Loucy (cell line): Measurements from ENCODE around the gene PGRMC2.
"Not testable (repeated sequence)": the region's sequence is repeated elsewhere in the genome, so short reads cannot be mapped to it uniquely, and the experiment has no call there.

ENCODE experiments used
- H2AFZ ChIP-seq: fragments of 200-600 bp; sonication (generic); 2 replicates; pipeline ENCODE4 v1.6.0; 2016; ENCODE audit warnings: antibody characterized with exemption, mild to moderate bottlenecking, low read length, moderate library complexity
- H3F3A ChIP-seq: fragments of 200-600 bp; 2 replicates; pipeline ENCODE4 v1.6.0; 2016; ENCODE audit warnings: antibody characterized with exemption, low read depth, mild to moderate bottlenecking
- H3K27me3 ChIP-seq: fragments of 200-600 bp; sonication (generic); 2 replicates; pipeline ENCODE4 v1.6.1; 2014; ENCODE audit warnings: low read length, mild to moderate bottlenecking; ENCODE audit not compliant: insufficient read depth, poor library complexity, severe bottlenecking
- H3K36me3 ChIP-seq: fragments of 200-600 bp; sonication (generic); 2 replicates; pipeline ENCODE4 v1.6.1; 2016; ENCODE audit warnings: low read length; ENCODE audit not compliant: insufficient read depth
- H3K4me1 ChIP-seq: fragments of 200-600 bp; sonication (generic); 2 replicates; pipeline ENCODE4 v1.5.1; 2014; ENCODE audit warnings: low read length, mild to moderate bottlenecking; ENCODE audit not compliant: insufficient read depth, poor library complexity, severe bottlenecking
- H3K4me2 ChIP-seq: fragments of 200-600 bp; sonication (generic); 2 replicates; pipeline ENCODE4 v1.6.0; 2014; ENCODE audit warnings: antibody characterized with exemption, low read length, low read depth, mild to moderate bottlenecking; ENCODE audit not compliant: poor library complexity, severe bottlenecking
- H3K4me3 ChIP-seq: fragments of 200-600 bp; sonication (generic); 2 replicates; pipeline ENCODE4 v1.5.1; 2014; ENCODE audit warnings: low read length, mild to moderate bottlenecking, mixed read lengths; ENCODE audit not compliant: poor library complexity, severe bottlenecking
- H3K79me2 ChIP-seq: fragments of 200-600 bp; sonication (generic); 2 replicates; pipeline ENCODE4 v1.6.1; 2014; ENCODE audit warnings: low read length; ENCODE audit not compliant: insufficient read depth
- H3K9ac ChIP-seq: fragments of 200-600 bp; sonication (generic); 2 replicates; pipeline ENCODE4 v1.6.0; 2014; ENCODE audit warnings: mild to moderate bottlenecking, low read depth, low read length, moderate library complexity; ENCODE audit not compliant: poor library complexity, severe bottlenecking
- H3K9me2 ChIP-seq: fragments of 200-600 bp; sonication (generic); replicated peaks from 2 replicates; pipeline ENCODE4 v1.6.1; 2016; ENCODE audit warnings: low read depth, low read length, mixed read lengths
- H3K9me3 ChIP-seq: fragments of 200-600 bp; sonication (generic); 2 replicates; pipeline ENCODE4 v1.6.1; 2014; ENCODE audit warnings: mild to moderate bottlenecking, antibody characterized with exemption, low read length, low read depth; ENCODE audit not compliant: insufficient read depth
- H4K20me1 ChIP-seq: fragments of 200-600 bp; sonication (generic); 2 replicates; pipeline ENCODE4 v1.6.0; 2014; ENCODE audit warnings: antibody characterized with exemption, low read length, mild to moderate bottlenecking; ENCODE audit not compliant: insufficient read depth, poor library complexity, severe bottlenecking
- EZH2phosphoT487 ChIP-seq: fragments of 200-600 bp; IDR thresholded peaks from 2 replicates; pipeline ENCODE4 v1.6.1; 2018; ENCODE audit warnings: antibody characterized with exemption, mild to moderate bottlenecking, moderate library complexity, borderline replicate concordance
- TF ChIP-seq, protein P1 (sequence below): fragments of 200-600 bp; sonication (generic); conservative IDR thresholded peaks from 2 replicates; pipeline ENCODE4 v1.5.1; 2014; ENCODE audit warnings: mild to moderate bottlenecking, antibody characterized with exemption, low read length

The PGRMC2 gene

DNA sequence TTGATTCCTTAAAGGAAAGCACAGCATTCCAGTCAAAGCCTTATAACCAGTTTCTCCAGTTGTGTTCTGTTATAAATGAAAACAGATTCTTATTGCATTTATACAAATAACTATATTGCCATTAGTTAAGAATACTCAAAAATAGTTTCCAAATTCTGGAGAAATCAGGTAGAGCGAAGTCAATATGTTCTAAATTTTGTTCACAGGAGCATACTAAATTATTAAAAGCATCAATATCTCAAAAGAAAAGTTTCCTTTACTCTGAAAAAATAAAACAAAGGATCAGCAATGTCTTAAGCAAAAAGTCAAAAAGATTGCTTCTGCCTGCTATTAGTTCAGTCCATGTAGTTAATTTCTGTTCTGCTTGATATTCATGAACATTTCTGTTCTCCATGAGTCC lies 39.7 kb downstream of the PGRMC2 start:
- no peaks in the 10 kb centered on the region for H3K9me2 ChIP-seq
- TF ChIP-seq, protein P1, sequence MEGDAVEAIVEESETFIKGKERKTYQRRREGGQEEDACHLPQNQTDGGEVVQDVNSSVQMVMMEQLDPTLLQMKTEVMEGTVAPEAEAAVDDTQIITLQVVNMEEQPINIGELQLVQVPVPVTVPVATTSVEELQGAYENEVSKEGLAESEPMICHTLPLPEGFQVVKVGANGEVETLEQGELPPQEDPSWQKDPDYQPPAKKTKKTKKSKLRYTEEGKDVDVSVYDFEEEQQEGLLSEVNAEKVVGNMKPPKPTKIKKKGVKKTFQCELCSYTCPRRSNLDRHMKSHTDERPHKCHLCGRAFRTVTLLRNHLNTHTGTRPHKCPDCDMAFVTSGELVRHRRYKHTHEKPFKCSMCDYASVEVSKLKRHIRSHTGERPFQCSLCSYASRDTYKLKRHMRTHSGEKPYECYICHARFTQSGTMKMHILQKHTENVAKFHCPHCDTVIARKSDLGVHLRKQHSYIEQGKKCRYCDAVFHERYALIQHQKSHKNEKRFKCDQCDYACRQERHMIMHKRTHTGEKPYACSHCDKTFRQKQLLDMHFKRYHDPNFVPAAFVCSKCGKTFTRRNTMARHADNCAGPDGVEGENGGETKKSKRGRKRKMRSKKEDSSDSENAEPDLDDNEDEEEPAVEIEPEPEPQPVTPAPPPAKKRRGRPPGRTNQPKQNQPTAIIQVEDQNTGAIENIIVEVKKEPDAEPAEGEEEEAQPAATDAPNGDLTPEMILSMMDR, result no peak
- no peak for TF ChIP-seq EZH2phosphoT487
- H4K20me1 ChIP-seq, result no peaks in the 10 kb centered on the region
- no peaks in the 10 kb centered on the region for H3K4me1 ChIP-seq
- H3K79me2 ChIP-seq, result no peaks in the 10 kb centered on the region
- no peak overlapping the region for H3K4me2 ChIP-seq
- no peak overlapping the region for H2AFZ ChIP-seq
- no peaks in the 10 kb centered on the region for H3K36me3 ChIP-seq
- no peak overlapping the region for H3K4me3 ChIP-seq
- H3K9ac ChIP-seq, result no peak overlapping the region
- 0 out of 2 replicates have a peak, but pooled peaks cover 6% of the 10 kb centered on the region for H3K9me3 ChIP-seq
- no peaks in the 10 kb centered on the region for H3F3A ChIP-seq
- no peaks in the 10 kb centered on the region for H3K27me3 ChIP-seq

DNA sequence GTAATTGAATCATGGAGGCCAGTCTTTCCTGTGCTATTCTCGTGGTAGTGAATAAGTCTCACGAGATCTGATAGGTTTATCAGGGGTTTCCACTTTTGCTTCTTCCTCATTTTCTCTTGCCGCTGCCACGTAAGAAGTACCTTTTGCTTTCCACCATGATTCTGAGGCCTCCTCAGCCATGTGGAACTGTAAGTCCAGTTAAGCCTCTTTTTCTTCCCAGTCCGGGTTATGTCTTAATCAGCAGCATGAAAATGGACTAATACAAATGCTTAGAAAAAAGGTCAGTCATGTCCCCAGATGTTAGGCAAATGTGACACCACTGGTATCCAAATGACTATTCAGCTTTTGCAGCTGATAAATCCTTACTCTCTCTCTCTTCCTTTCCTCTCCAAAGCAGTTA lies 42.2 kb downstream of the PGRMC2 start:
- H3K4me3 ChIP-seq, H2AFZ ChIP-seq, H3K79me2 ChIP-seq, H3F3A ChIP-seq, H3K4me1 ChIP-seq, H3K9me2 ChIP-seq, H4K20me1 ChIP-seq, H3K36me3 ChIP-seq, H3K4me2 ChIP-seq, H3K27me3 ChIP-seq, H3K9me3 ChIP-seq, H3K9ac ChIP-seq: not testable (repeated sequence)

DNA sequence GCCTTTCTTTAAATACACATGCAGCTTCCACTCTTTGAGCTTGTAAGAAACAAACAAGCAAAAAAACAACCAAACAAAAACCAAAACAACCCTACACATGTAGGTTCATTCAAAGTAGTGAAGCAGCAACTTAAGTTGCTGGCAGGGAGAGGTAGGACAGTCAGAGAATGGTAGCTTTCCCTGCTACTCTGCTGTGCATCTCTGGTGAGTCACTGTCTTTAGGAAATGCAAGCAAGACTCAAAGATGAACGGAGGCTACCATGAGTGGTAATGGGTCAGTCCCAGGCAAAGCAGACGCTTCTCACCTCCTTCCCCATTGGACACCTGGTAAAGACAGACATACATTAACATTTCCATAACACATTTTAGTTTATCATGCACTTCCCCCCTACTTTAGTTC lies 43.2 kb downstream of the PGRMC2 start:
- H3K9ac ChIP-seq, result no peak overlapping the region
- H3K4me1 ChIP-seq, result no peaks in the 10 kb centered on the region
- no peaks in the 10 kb centered on the region for H4K20me1 ChIP-seq
- no peaks in the 10 kb centered on the region for H3K79me2 ChIP-seq
- no peak overlapping the region for H3K4me3 ChIP-seq
- no peaks in the 10 kb centered on the region for H3F3A ChIP-seq
- H2AFZ ChIP-seq, result no peak overlapping the region
- H3K27me3 ChIP-seq, result no peaks in the 10 kb centered on the region
- no peaks in the 10 kb centered on the region for H3K36me3 ChIP-seq
- no peak overlapping the region for H3K4me2 ChIP-seq
- no peak for TF ChIP-seq EZH2phosphoT487
- TF ChIP-seq, protein P1, result no peak
- H3K9me3 ChIP-seq, result 0 out of 2 replicates have a peak, but pooled peaks cover 4% of the 10 kb centered on the region
- H3K9me2 ChIP-seq, result no peaks in the 10 kb centered on the region

DNA sequence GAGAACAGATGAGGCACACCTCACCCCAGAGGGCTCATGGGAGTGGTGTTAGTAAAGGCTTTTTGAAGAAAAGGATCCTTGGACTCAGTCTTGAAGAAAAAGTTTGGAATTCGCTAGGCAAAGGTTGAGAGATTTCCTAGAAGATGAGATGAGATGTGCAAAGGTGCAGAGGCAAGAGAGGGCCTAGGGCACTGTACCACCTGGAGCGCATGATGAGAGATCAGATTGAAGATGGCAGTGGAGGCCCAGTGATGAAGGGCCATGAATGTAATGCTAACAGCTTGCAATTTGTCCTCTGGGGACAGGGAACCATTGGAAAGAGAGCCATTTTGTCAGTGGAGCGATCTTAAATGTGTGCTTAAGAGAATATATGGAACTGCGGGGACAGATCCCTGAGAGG lies 45.0 kb downstream of the PGRMC2 start:
- H3K9ac ChIP-seq, result no peak overlapping the region
- H3F3A ChIP-seq, result no peaks in the 10 kb centered on the region
- H3K9me3 ChIP-seq, result no peaks in the 10 kb centered on the region
- H2AFZ ChIP-seq, result no peak overlapping the region
- TF ChIP-seq EZH2phosphoT487, result no peak
- TF ChIP-seq, protein P1, result no peak
- no peak overlapping the region for H3K4me3 ChIP-seq
- H4K20me1 ChIP-seq, result no peaks in the 10 kb centered on the region
- H3K27me3 ChIP-seq, result no peaks in the 10 kb centered on the region
- no peaks in the 10 kb centered on the region for H3K36me3 ChIP-seq
- H3K9me2 ChIP-seq, result no peaks in the 10 kb centered on the region
- H3K79me2 ChIP-seq, result no peaks in the 10 kb centered on the region
- no peak overlapping the region for H3K4me2 ChIP-seq
- no peaks in the 10 kb centered on the region for H3K4me1 ChIP-seq
